ENCODE measurements around the gene URB1.

The URB1 gene

GRCh38 chr21:32347351-32347750 lies 45.5 kb downstream of the URB1 start:
- no peak for DNase-seq (ENCODE audit: low read depth in 2 of 2)

- DNase-seq (ENCODE audit: low read depth in 2 of 2): no peak
Observed at GRCh38 chr21:32346951-32347350, 45.9 kb downstream of the URB1 start.

GRCh38 chr21:32340863-32341848 lies 51.7 kb downstream of the URB1 start:
- DNase-seq (ENCODE audit: low read depth in 2 of 2): no peak

GRCh38 chr21:32338209-32338921 lies 54.4 kb downstream of the URB1 start:
- DNase-seq (ENCODE audit: low read depth in 2 of 2): no peak

- no peak for DNase-seq (ENCODE audit: low read depth in 2 of 2)
Observed at GRCh38 chr21:32337206-32337605, 55.6 kb downstream of the URB1 start.

- DNase-seq (ENCODE audit: low read depth in 2 of 2): no peak
Observed at GRCh38 chr21:32336711-32337110, 56.1 kb downstream of the URB1 start.

- no peak for DNase-seq (ENCODE audit: low read depth in 2 of 2)
Observed at GRCh38 chr21:32335601-32336575, 56.9 kb downstream of the URB1 start.

GRCh38 chr21:32334980-32335531 lies 57.8 kb downstream of the URB1 start:
- no peak for DNase-seq (ENCODE audit: low read depth in 2 of 2)

GRCh38 chr21:32333953-32334673 lies 58.7 kb downstream of the URB1 start:
- no peak for DNase-seq (ENCODE audit: low read depth in 2 of 2)

GRCh38 chr21:32332463-32332951 lies 60.3 kb downstream of the URB1 start:
- DNase-seq (ENCODE audit: low read depth in 2 of 2): no peak

GRCh38 chr21:32331444-32332305 lies 61.1 kb downstream of the URB1 start:
- no peak for DNase-seq (ENCODE audit: low read depth in 2 of 2)

- DNase-seq (ENCODE audit: low read depth in 2 of 2): no peak
Observed at GRCh38 chr21:32330784-32331311, 62.0 kb downstream of the URB1 start.

- DNase-seq (ENCODE audit: low read depth in 2 of 2): no peak
Observed at GRCh38 chr21:32329776-32330175, 63.0 kb downstream of the URB1 start.

GRCh38 chr21:32329331-32329730 lies 63.5 kb downstream of the URB1 start:
- DNase-seq (ENCODE audit: low read depth in 2 of 2): no peak

GRCh38 chr21:32328595-32328994 lies 64.2 kb downstream of the URB1 start:
- no peak for DNase-seq (ENCODE audit: low read depth in 2 of 2)

GRCh38 chr21:32325706-32326105 lies 67.1 kb downstream of the URB1 start:
- no peak for DNase-seq (ENCODE audit: low read depth in 2 of 2)

- no peak for DNase-seq (ENCODE audit: low read depth in 2 of 2)
Observed at GRCh38 chr21:32322676-32323075, 70.1 kb downstream of the URB1 start.

GRCh38 chr21:32322103-32322502 lies 70.7 kb downstream of the URB1 start:
- DNase-seq (ENCODE audit: low read depth in 2 of 2): no peak

GRCh38 chr21:32321480-32321879 lies 71.3 kb downstream of the URB1 start:
- no peak for DNase-seq (ENCODE audit: low read depth in 2 of 2)
